ENCODE data around the gene ODAD2.
"Not testable (repeated sequence)": the region's sequence is repeated elsewhere in the genome, so short reads cannot be mapped to it uniquely, and the experiment has no call there.

The ODAD2 gene

DNA sequence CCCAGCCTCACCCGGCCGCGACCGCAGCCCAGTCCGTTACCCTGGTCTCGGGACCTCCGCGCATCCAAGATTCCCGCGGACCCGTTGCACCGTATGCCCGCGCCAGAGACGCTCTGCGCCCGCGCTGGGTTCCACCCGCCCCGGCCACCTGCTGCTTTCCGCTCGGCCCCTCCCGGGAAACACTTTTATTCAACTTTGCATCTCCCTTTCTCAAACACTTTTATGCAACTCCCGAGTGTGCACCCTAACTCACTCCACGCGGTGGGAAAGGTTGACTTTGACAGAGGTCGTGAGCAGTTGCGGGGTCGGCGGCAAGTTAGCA lies at the start of gene ODAD2:
TSS of gene ODAD2 (minus strand) at position 126 of the 322 bp plus-strand sequence. CDS start 3,937 bp downstream, outside the sequence.
- in situ Hi-C loops (cut with HindIII; ENCODE audit: low sequenced_read_pairs): no loop called here

- in situ Hi-C loops (cut with HindIII; ENCODE audit: low sequenced_read_pairs): no loop called here
These were observed 48.2 kb upstream of the ODAD2 start for GRCh38 chr10:28047061-28047460.

DNA sequence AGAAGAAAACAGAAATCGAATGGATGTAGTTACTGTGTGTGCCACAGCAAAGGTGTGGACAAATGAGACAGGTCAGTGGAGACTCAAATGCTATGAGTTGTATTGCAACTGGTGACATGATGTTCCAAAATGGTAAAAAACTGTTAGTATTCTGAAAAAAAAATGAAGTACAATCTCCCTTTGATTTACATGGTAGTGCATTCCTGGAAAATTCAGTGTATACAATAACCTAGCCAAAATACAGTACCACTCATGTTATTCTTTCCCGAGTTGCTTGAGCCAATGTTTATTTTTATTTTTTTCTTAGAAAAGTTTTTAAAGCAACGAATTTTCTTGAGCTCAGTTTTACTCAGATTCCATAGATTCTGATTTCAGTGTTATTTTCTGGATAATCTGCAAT lies 47.7 kb upstream of the ODAD2 start:
- in situ Hi-C loops (cut with HindIII; ENCODE audit: low sequenced_read_pairs): no loop called here

DNA sequence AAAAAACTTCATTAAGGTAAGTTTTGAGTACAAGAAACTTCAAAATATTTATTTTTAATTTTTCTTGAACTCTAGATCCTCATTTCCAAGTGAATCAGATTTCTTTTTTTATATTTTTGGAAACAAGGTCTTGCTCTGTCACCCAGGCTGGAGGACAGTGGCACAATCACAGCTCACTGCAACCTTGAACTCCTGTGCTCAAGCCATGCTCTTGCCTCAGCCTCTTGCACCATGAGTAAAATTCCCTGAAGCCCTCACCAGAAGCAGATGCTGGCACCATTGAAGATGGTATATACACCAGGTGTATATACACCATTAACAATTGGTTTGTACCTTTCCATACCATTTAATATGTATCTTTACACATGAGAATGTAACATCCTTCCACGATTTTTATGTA lies 45.1 kb upstream of the ODAD2 start:
- in situ Hi-C loops (cut with HindIII; ENCODE audit: low sequenced_read_pairs): no loop called here

GRCh38 chr10:28036587-28036986 lies 37.7 kb upstream of the ODAD2 start:
- in situ Hi-C loops (cut with HindIII; ENCODE audit: low sequenced_read_pairs): no loop called here

DNA sequence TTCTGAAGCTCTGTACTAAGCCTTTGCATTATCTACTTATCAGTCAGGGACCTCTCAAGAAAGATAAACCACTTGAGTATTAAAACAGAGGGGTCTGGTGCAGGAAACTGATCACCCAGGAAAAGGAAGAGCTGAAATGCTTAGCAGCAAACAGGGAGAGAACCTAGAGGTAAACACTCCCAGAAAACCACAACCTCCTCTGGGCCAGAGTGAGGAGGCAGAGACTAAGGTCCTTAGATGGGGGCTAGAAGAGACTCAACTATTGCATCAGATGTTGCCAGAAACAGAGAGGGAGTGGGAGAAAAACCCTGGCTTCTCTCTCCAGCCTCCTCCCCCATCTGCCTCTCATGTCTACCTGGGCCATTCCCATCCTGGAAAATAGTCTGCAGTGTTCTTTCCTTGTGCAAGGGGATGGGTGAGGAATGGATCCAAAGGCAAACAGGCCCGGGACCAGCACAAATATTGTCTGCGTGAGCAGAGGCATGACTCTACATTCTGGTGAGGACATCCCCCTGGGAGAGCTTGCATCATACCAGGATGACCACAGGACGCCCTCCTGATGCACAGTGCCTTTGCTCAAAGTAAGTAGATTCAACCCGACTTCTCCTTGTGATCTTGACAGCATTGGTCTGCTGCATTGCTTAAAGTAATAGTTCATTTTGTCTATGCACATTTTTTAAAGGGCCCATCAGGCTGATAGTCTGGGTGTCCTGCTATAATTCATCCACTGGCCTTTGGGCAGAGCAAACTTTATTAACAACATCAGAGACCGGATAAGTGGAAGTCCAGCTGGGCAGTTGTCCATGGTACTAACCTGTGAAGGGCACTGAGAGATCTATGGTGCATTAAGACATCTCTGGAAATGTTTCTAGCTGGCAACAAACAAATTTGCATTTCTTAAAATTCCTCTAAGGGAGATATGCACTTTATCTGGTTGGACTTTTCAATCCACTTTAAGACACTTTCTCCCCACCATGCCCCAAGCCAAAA lies 22.4 kb upstream of the ODAD2 start:
- in situ Hi-C loops (cut with HindIII; ENCODE audit: low sequenced_read_pairs): no loop called here

- in situ Hi-C loops (cut with HindIII; ENCODE audit: low sequenced_read_pairs): no loop called here
These were observed 21.4 kb upstream of the ODAD2 start for GRCh38 chr10:28020080-28020860.

DNA sequence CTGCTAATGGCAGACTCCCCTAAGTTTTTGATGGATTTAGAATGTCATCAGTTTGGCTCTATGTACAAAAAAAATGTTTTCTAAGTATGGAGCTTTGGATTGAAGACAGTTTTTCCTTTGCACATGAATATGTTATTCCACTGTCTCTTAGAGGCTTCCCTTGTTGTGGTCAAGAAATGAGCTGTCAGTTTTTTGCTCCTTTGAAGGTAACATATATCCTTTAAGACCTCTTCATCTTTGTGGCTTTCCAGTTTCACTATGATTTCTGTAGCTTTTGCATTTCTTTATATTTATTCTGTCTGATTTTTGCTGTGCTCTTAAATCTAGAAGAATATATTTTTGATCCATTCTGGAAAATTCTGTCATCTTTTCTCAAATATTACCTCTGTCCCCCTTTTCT lies 15.8 kb upstream of the ODAD2 start:
- in situ Hi-C loops (cut with HindIII; ENCODE audit: low sequenced_read_pairs): no loop called here

DNA sequence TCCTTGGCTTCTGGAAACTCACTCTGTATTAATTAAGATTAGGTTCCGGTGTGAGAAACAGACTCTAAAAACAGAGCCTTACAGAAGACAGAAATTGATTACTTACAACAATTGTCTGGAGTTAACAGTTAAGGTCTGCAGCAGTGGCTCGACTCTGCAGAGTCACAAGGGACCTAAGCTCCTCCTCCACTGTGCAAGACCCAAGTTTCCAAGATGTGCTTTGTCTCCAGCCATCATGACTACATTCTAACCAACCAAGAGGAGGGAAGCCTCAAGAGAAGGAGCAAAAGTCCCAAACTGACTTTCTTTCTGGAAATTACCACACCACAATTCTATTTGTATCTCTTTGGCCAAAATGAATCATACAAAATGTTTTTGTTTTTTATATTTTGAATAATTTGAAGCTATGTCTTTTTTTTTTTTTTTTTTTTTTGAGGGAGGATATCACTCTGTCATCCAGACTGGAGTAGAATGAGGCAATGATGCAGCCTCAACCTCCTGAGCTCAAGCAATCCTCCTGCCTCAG lies 14.2 kb upstream of the ODAD2 start:
- in situ Hi-C loops (cut with HindIII; ENCODE audit: low sequenced_read_pairs): no loop called here

- in situ Hi-C loops (cut with HindIII; ENCODE audit: low sequenced_read_pairs): no loop called here
These were observed 11.9 kb upstream of the ODAD2 start for GRCh38 chr10:28010821-28011220.

- in situ Hi-C loops (cut with HindIII; ENCODE audit: low sequenced_read_pairs): no loop called here
These were observed 9.2 kb upstream of the ODAD2 start for GRCh38 chr10:28008054-28008453.

GRCh38 chr10:28001353-28001752 lies 2.5 kb upstream of the ODAD2 start:
- in situ Hi-C loops (cut with HindIII; ENCODE audit: low sequenced_read_pairs): no loop called here

DNA sequence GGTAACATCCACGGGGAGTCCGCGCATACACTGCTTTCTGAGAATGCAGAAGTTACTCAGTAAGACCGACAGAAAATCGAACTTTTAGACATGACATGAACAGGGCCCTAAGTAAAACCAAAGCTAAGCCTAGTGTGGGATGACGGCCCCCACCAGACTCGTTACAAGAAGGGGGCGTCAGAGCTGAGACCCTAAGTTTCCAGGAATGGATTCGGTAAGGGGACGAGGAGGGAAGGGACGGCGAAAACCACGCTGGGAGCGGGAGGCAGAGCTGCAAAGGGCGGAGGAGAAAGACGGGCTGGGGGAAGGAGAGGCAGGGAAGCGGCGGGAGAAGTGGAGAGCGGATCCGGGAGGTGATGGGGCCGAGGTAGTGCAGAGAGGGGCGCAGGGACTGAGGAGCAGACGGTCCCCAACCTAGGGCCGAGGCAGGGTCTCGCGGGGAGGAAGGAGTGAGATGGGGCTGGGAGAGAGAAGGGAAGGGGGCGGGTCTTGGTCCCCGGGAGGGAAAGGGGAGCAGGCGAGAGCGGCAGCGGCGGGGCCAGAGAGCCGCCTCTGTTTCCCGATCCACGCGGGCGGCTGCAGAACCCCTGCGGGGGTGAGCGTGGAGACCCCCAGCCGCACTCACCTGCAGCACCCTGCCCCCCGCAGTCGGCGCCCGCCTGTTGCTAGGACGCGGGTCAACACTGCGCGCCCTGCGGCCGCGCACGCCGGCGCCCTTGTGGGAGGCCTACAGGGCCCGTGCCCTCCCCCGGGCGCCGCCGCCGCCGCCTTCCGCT lies 513 bp downstream of the ODAD2 start:
- in situ Hi-C loops (cut with HindIII; ENCODE audit: low sequenced_read_pairs): no loop called here

GRCh38 chr10:27997865-27998177 lies 1.1 kb downstream of the ODAD2 start:
- in situ Hi-C loops (cut with HindIII; ENCODE audit: low sequenced_read_pairs): no loop called here

- in situ Hi-C loops (cut with HindIII; ENCODE audit: low sequenced_read_pairs): no loop called here
These were observed 3.6 kb downstream of the ODAD2 start for GRCh38 chr10:27995311-27995710.

DNA sequence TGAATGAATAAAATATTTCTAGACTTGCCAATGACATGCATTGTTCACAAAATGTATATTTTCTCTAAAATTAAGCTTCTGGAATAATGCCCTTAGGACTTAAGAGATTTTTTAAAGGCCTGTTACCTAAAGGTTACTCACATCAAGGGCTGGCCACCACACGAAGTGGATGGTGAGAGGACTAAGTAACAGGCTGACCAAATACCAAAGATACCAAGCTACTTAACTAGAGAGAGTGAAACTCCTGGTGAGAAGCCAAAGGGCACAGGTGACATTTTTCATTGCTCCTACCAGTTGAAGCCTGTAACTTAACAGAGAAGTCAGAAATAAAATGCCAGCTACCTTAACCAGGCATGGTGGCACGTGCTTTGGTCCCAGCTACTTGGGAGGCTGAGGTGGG lies 9.5 kb downstream of the ODAD2 start:
- in situ Hi-C loops (cut with HindIII; ENCODE audit: low sequenced_read_pairs): not testable (repeated sequence)

DNA sequence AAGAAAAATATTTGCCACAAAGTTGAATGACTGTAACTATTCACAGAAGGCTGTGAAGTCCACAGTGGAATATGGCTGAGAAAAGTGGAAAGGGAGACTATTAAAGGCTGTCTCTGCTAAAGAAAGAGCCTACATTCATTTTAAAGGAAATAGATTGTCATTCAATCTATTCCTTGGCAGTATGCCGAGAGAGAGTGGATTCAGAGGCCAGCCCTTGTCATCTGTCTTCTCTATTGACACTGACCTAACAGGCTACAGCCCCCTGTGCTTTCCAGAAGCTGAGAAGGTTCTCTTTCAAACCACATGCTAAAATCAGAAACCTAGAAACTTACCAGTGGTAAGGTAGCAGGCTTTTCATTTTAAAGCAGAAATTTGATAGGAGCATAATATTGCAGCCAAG lies 12.1 kb downstream of the ODAD2 start:
- in situ Hi-C loops (cut with HindIII; ENCODE audit: low sequenced_read_pairs): no loop called here

- in situ Hi-C loops (cut with HindIII; ENCODE audit: low sequenced_read_pairs): no loop called here
These were observed 15.9 kb downstream of the ODAD2 start for GRCh38 chr10:27982875-27983543.

- in situ Hi-C loops (cut with HindIII; ENCODE audit: low sequenced_read_pairs): no loop called here
These were observed 17.1 kb downstream of the ODAD2 start for GRCh38 chr10:27981744-27982143.

DNA sequence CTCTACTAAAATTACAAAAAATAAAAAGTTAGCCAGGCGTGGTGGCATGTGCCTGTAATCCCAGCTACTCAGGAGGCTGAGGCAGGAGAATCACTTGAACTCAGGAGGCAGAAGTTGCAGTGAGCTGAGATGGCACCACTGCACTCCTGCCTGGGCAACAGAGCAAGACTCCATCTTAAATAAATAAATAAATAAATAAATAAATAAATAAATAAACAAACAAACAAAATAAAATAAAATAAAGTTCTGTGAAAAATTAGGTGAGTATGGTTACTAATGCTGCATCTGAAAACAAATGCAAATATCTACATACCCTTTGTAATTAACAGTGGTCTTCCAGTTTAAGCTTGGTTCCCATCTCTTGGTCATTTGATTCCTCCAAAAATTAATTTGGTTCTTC lies 28.1 kb downstream of the ODAD2 start:
- in situ Hi-C loops (cut with HindIII; ENCODE audit: low sequenced_read_pairs): not testable (repeated sequence)

- in situ Hi-C loops (cut with HindIII; ENCODE audit: low sequenced_read_pairs): not testable (repeated sequence)
These were observed 28.9 kb downstream of the ODAD2 start for GRCh38 chr10:27969931-27970330.
